OCI-LY1 (cell line): ENCODE data around the gene TTYH3.

ENCODE experiments used
- H2AFZ ChIP-seq: fragments of 200-600 bp; sonication (generic), shearing (Covaris generic); 2 replicates; pipeline ENCODE4 v1.6.0; 2014; ENCODE audit warnings: antibody characterized with exemption, mild to moderate bottlenecking, low read length
- H3F3A ChIP-seq: fragments of 200-600 bp; sonication (generic), shearing (Covaris generic); 2 replicates; pipeline ENCODE4 v1.6.0; 2014; ENCODE audit warnings: mild to moderate bottlenecking, antibody characterized with exemption, low read length, moderate library complexity; ENCODE audit not compliant: insufficient read depth
- H3K27ac ChIP-seq: fragments of 200-600 bp; sonication (generic); 2 replicates; pipeline ENCODE4 v1.5.1; 2014; ENCODE audit warnings: low read length, mixed run types, mild to moderate bottlenecking, low read depth; ENCODE audit not compliant: poor library complexity, severe bottlenecking
- H3K27me3 ChIP-seq: fragments of 200-600 bp; sonication (generic); 2 replicates; pipeline ENCODE4 v1.6.0; 2014; ENCODE audit warnings: antibody characterized with exemption, mild to moderate bottlenecking, low read length, moderate library complexity; ENCODE audit not compliant: insufficient read depth
- H3K36me3 ChIP-seq: fragments of 200-600 bp; sonication (generic); 2 replicates; pipeline ENCODE4 v1.6.1; 2014; ENCODE audit warnings: mild to moderate bottlenecking, antibody characterized with exemption, low read length, moderate library complexity, mixed read lengths; ENCODE audit not compliant: insufficient read depth
- H3K4me1 ChIP-seq: fragments of 200-600 bp; sonication (generic); 2 replicates; pipeline ENCODE4 v1.5.1; 2014; ENCODE audit warnings: mild to moderate bottlenecking, low read length, moderate library complexity; ENCODE audit not compliant: insufficient read depth, severe bottlenecking
- H3K4me2 ChIP-seq: fragments of 200-600 bp; sonication (generic), shearing (Covaris generic); 2 replicates; pipeline ENCODE4 v1.6.1; 2014; ENCODE audit warnings: low read length
- H3K4me3 ChIP-seq: fragments of 200-600 bp; sonication (generic); 2 replicates; pipeline ENCODE4 v1.5.1; 2014; ENCODE audit warnings: low read length, low read depth, mild to moderate bottlenecking, mixed read lengths; ENCODE audit not compliant: poor library complexity, severe bottlenecking
- H3K79me2 ChIP-seq: fragments of 200-600 bp; shearing (Covaris generic); 2 replicates; pipeline ENCODE4 v1.6.1; 2016; ENCODE audit warnings: mixed run types, low read length, mixed read lengths; ENCODE audit not compliant: insufficient read depth
- H3K9ac ChIP-seq: fragments of 200-600 bp; sonication (generic), shearing (Covaris generic); 2 replicates; pipeline ENCODE4 v1.6.1; 2014; ENCODE audit warnings: mild to moderate bottlenecking, low read length, mixed read lengths
- H3K9me2 ChIP-seq: fragments of 200-600 bp; sonication (generic), shearing (Covaris generic); 2 replicates; pipeline ENCODE4 v1.6.1; 2014; ENCODE audit warnings: low read depth, mild to moderate bottlenecking, low read length, mixed read lengths
- H3K9me3 ChIP-seq: fragments of 200-600 bp; shearing (Covaris generic); 2 replicates; pipeline ENCODE4 v1.6.1; 2014; ENCODE audit warnings: low read length, mixed read lengths
- H4K20me1 ChIP-seq: fragments of 200-600 bp; sonication (generic), shearing (Covaris generic); 2 replicates; pipeline ENCODE4 v1.6.0; 2016; ENCODE audit warnings: mild to moderate bottlenecking, low read length; ENCODE audit not compliant: insufficient read depth
- CTCF ChIP-seq: fragments of 200-600 bp; sonication (generic), shearing (Covaris generic); IDR thresholded peaks from 2 replicates; pipeline ENCODE4 v1.5.1; 2017; ENCODE audit warnings: mild to moderate bottlenecking, antibody characterized with exemption, low read length, moderate library complexity, mixed read lengths
- EZH2 ChIP-seq: fragments of 200-600 bp; sonication (generic), shearing (Covaris generic); IDR thresholded peaks from 2 replicates; pipeline ENCODE4 v1.8.0; 2017; ENCODE audit warnings: borderline replicate concordance, mixed run types, mild to moderate bottlenecking, antibody characterized with exemption, low read length, moderate library complexity, mixed read lengths

Gene TTYH3

GRCh38 chr7:2651336-2651735 lies 19.6 kb downstream of the TTYH3 start:
- H3K4me1 ChIP-seq = peaks cover 4% of the 10 kb centered on the region
- TF ChIP-seq CTCF = peak; percentile 44; the same call in 1 of the 2 replicates
- no peak for TF ChIP-seq EZH2
- no peak overlapping the region for H3K4me2 ChIP-seq
- no peaks in the 10 kb centered on the region for H3K9me2 ChIP-seq
- H3K36me3 ChIP-seq = no peaks in the 10 kb centered on the region
- H3K4me3 ChIP-seq = no peak overlapping the region
- no peak overlapping the region for H3K9ac ChIP-seq
- no peaks in the 10 kb centered on the region for H3K79me2 ChIP-seq
- no peak overlapping the region for H2AFZ ChIP-seq
- no peaks in the 10 kb centered on the region for H3K27me3 ChIP-seq
- no peaks in the 10 kb centered on the region for H4K20me1 ChIP-seq
- no peaks in the 10 kb centered on the region for H3K9me3 ChIP-seq
- H3K27ac ChIP-seq = no peak overlapping the region
- no peaks in the 10 kb centered on the region for H3F3A ChIP-seq

GRCh38 chr7:2651847-2652735 lies 20.3 kb downstream of the TTYH3 start:
- H4K20me1 ChIP-seq = no peaks in the 10 kb centered on the region
- no peak overlapping the region for H3K4me2 ChIP-seq
- no peaks in the 10 kb centered on the region for H3K27me3 ChIP-seq
- no peak overlapping the region for H3K4me3 ChIP-seq
- no peak overlapping the region for H2AFZ ChIP-seq
- H3F3A ChIP-seq = no peaks in the 10 kb centered on the region
- no peak for TF ChIP-seq EZH2
- TF ChIP-seq CTCF = no peak
- no peaks in the 10 kb centered on the region for H3K9me3 ChIP-seq
- H3K4me1 ChIP-seq = no peaks in the 10 kb centered on the region
- H3K79me2 ChIP-seq = no peaks in the 10 kb centered on the region
- no peaks in the 10 kb centered on the region for H3K36me3 ChIP-seq
- no peaks in the 10 kb centered on the region for H3K9me2 ChIP-seq
- no peak overlapping the region for H3K27ac ChIP-seq
- H3K9ac ChIP-seq = no peak overlapping the region

GRCh38 chr7:2652736-2653060 lies 20.9 kb downstream of the TTYH3 start:
- no peaks in the 10 kb centered on the region for H3K36me3 ChIP-seq
- no peak overlapping the region for H3K9ac ChIP-seq
- no peak overlapping the region for H3K27ac ChIP-seq
- H3K27me3 ChIP-seq = no peaks in the 10 kb centered on the region
- no peaks in the 10 kb centered on the region for H3K9me3 ChIP-seq
- no peaks in the 10 kb centered on the region for H3K9me2 ChIP-seq
- H3K4me3 ChIP-seq = no peak overlapping the region
- TF ChIP-seq CTCF = no peak
- no peak for TF ChIP-seq EZH2
- no peaks in the 10 kb centered on the region for H3K79me2 ChIP-seq
- no peak overlapping the region for H3K4me2 ChIP-seq
- no peaks in the 10 kb centered on the region for H3F3A ChIP-seq
- no peaks in the 10 kb centered on the region for H3K4me1 ChIP-seq
- no peak overlapping the region for H2AFZ ChIP-seq
- H4K20me1 ChIP-seq = no peaks in the 10 kb centered on the region
